Fibroblast of lung (primary cell): ENCODE data around the gene SLC25A34. TPM values are rescaled to one million over a fixed set of nuclear protein-coding genes. Genes with fewer than 3 reads are reported as not detected.

Source experiments
- DNase-seq, 2 donors: peaks; one replicate each; pipeline versions ENCODE4 v3.0.0 to v3.0.0-alpha.2; 2010; ENCODE audit warnings: low read depth in 2 of 2
- H2AFZ ChIP-seq: 2 replicates; pipeline ENCODE4 v1.5.1; 2012; ENCODE audit warnings: low read length, control low read depth, inconsistent platforms
- H3K27ac ChIP-seq: 2 replicates; pipeline ENCODE4 v1.5.1; 2011; ENCODE audit warnings: low read length, control low read depth; ENCODE audit not compliant: insufficient read depth
- H3K27me3 ChIP-seq: 2 replicates; pipeline ENCODE4 v1.5.1; 2011; ENCODE audit warnings: mild to moderate bottlenecking, low read length; ENCODE audit not compliant: control insufficient read depth, insufficient read depth
- H3K36me3 ChIP-seq: 2 replicates; pipeline ENCODE4 v1.5.1; 2011; ENCODE audit warnings: low read length; ENCODE audit not compliant: control insufficient read depth, insufficient read depth
- H3K4me1 ChIP-seq: 2 replicates; pipeline ENCODE4 v1.5.1; 2011; ENCODE audit warnings: low read length; ENCODE audit not compliant: control insufficient read depth, insufficient read depth; ENCODE audit errors: extremely low read depth
- H3K4me2 ChIP-seq: 2 replicates; pipeline ENCODE4 v1.5.1; 2011; ENCODE audit warnings: low read length, control low read depth; ENCODE audit not compliant: insufficient read depth; ENCODE audit errors: extremely low read depth
- H3K4me3 ChIP-seq, 4 experiments: fragments of 200-600 bp in 1 of 4; sonication (generic) in 1 of 4; replicated peaks in 1 of 4; 2 replicates each; pipeline ENCODE4 v1.5.1; 2011 to 2016; ENCODE audit warnings: low read length in 4 of 4, low read depth in 3 of 4, mild to moderate bottlenecking in 3 of 4, control low read depth in 2 of 4, inconsistent platforms in 1 of 4, mixed read lengths in 1 of 4; ENCODE audit not compliant: insufficient read depth in 1 of 4; ENCODE audit errors: control extremely low read depth in 1 of 4
- H3K79me2 ChIP-seq: 2 replicates; pipeline ENCODE4 v1.5.1; 2012; ENCODE audit warnings: mild to moderate bottlenecking, low read length, inconsistent platforms; ENCODE audit not compliant: control insufficient read depth, insufficient read depth
- H3K9ac ChIP-seq: 2 replicates; pipeline ENCODE4 v1.5.1; 2011; ENCODE audit warnings: mild to moderate bottlenecking, low read length, control low read depth; ENCODE audit not compliant: insufficient read depth
- H3K9me3 ChIP-seq: 2 replicates; pipeline ENCODE4 v1.5.1; 2012; ENCODE audit warnings: low read depth, low read length; ENCODE audit not compliant: control insufficient read depth, insufficient read depth
- H4K20me1 ChIP-seq: 2 replicates; pipeline ENCODE4 v1.5.1; 2011; ENCODE audit warnings: low read length; ENCODE audit not compliant: control insufficient read depth, insufficient read depth; ENCODE audit errors: extremely low read depth
- CTCF ChIP-seq, 2 donors: IDR thresholded peaks in 1 of 2; conservative IDR thresholded peaks in 1 of 2; 1 replicate in 1 of 2; 2 replicates in 1 of 2; pipeline ENCODE4 v1.5.1; 2011 to 2012; ENCODE audit warnings: low read length in 2 of 2, control low read depth in 1 of 2, inconsistent platforms in 1 of 2, low read depth in 1 of 2, mild to moderate bottlenecking in 1 of 2
- EZH2 ChIP-seq: IDR thresholded peaks from 2 replicates; pipeline ENCODE4 v1.5.1; 2012; ENCODE audit warnings: low read length, control low read depth, mild to moderate bottlenecking; ENCODE audit errors: missing control alignments
- polyA plus RNA-seq, 2 donors: library from polyadenylated mRNA; depleted of rRNA in 1 of 2; stranded (reverse) in 1 of 2; unstranded in 1 of 2; fragments of >200 nt; gene quantifications; 2 replicates each; pipeline ENCODE4 v1.2.1, GENCODE V29; 2011 to 2012; ENCODE audit warnings: missing spikeins in 1 of 2
- total RNA-seq: library from RNA; depleted of rRNA; stranded (reverse); fragments of >200 nt; gene quantifications from 2 replicates; pipeline ENCODE4 v1.2.1, GENCODE V29; 2014

The SLC25A34 gene
- total and polyA plus RNA-seq, 2 donors (not counting 1 experiment from before 2014, with no cell fraction given), result 0.35 to 0.83 TPM

- Histone ChIP-seq H4K20me1 (no peaks in the 10 kb centered on the region), H3K4me3 (peak within 1 kb of the TSS; percentile 60 to 73 (median 68)), H3K27me3 (no peaks in the 10 kb centered on the region), H3K79me2 (peaks cover 2% of the 10 kb centered on the region), H3K9me3 (no peaks in the 10 kb centered on the region), H3K36me3 (no peaks in the 10 kb centered on the region), H3K27ac (peak within 1 kb of the TSS; percentile 57), H2AFZ (no peak within 1 kb of the TSS), H3K4me1 (peaks cover 16% of the 10 kb centered on the region), H3K9ac (peak within 1 kb of the TSS; percentile 88), H3K4me2 (peak within 1 kb of the TSS; percentile 53)
- peak in 1 of 2 donors; percentile 43 for DNase-seq
- TF ChIP-seq CTCF (conservative IDR thresholded peaks at IDR 0.05 in 1 of 2, IDR thresholded peaks at IDR 0.05 in 1 of 2; ENCODE audit: low read depth in 1 of 2, low read length in 2 of 2) (no peak), EZH2 (no peak)
Measured at GRCh38 chr1:15758343-15758931, 22.4 kb downstream of the SLC25A34 start, which contains the start of gene FBLIM1. FBLIM1 (plus strand) TSS chr1:15758795; CDS start chr1:15764984, 6,189 bp downstream.

GRCh38 chr1:15758953-15759661, 23.0 kb downstream of the SLC25A34 start:
- Histone ChIP-seq H3K9ac (peak overlapping the region; percentile 88), H3K4me1 (peaks cover 16% of the 10 kb centered on the region), H3K27me3 (no peaks in the 10 kb centered on the region), H3K4me2 (peak overlapping the region; percentile 53), H3K27ac (peak overlapping the region; percentile 57), H3K9me3 (no peaks in the 10 kb centered on the region), H3K4me3 (peak overlapping the region; percentile 60 to 73 (median 68)), H3K36me3 (no peaks in the 10 kb centered on the region), H2AFZ (no peak overlapping the region), H3K79me2 (peaks cover 3% of the 10 kb centered on the region), H4K20me1 (no peaks in the 10 kb centered on the region)
- DNase-seq, result no peak
- TF ChIP-seq CTCF (conservative IDR thresholded peaks at IDR 0.05 in 1 of 2, IDR thresholded peaks at IDR 0.05 in 1 of 2; ENCODE audit: low read depth in 1 of 2, low read length in 2 of 2) (no peak), EZH2 (no peak)

GRCh38 chr1:15760520-15761211, 24.6 kb downstream of the SLC25A34 start:
- H3K27me3 ChIP-seq, result no peaks in the 10 kb centered on the region
- H3K79me2 ChIP-seq, result peaks cover 4% of the 10 kb centered on the region
- TF ChIP-seq CTCF (conservative IDR thresholded peaks at IDR 0.05 in 1 of 2, IDR thresholded peaks at IDR 0.05 in 1 of 2; ENCODE audit: low read depth in 1 of 2, low read length in 2 of 2) (peak in 1 of 2 donors; percentile 4), EZH2 (no peak)
- peaks cover 16% of the 10 kb centered on the region for H3K4me1 ChIP-seq
- peak overlapping the region; percentile 69 for H3K27ac ChIP-seq
- H3K4me2 ChIP-seq, result peak overlapping the region; percentile 77
- no peaks in the 10 kb centered on the region for H4K20me1 ChIP-seq
- peak; percentile 83 to 87 for DNase-seq
- peak overlapping the region; percentile 40 for H3K9ac ChIP-seq
- H3K36me3 ChIP-seq, result peaks cover 5% of the 10 kb centered on the region
- no peaks in the 10 kb centered on the region for H3K9me3 ChIP-seq
- peak overlapping the region; percentile 3 to 71 (median 40) for H3K4me3 ChIP-seq
- peak overlapping the region; percentile 19 for H2AFZ ChIP-seq
